Muscle layer of colon (tissue), 2 donors: Measurements from ENCODE around the gene MYH16.
"Not testable (repeated sequence)": the region's sequence is repeated elsewhere in the genome, so short reads cannot be mapped to it uniquely, and the experiment has no call there.

ENCODE experiments used
- H3K27ac ChIP-seq: one replicate; pipeline ENCODE4 v1.7.0; 2013; ENCODE audit warnings: low read depth, mild to moderate bottlenecking, low read length, moderate library complexity
- H3K27me3 ChIP-seq, 2 donors: one replicate each; pipeline ENCODE4 v1.7.0; 2013; ENCODE audit warnings: low read length in 2 of 2, mild to moderate bottlenecking in 2 of 2; ENCODE audit not compliant: insufficient read depth in 2 of 2, control insufficient read depth in 1 of 2
- H3K36me3 ChIP-seq: one replicate; pipeline ENCODE4 v1.7.0; 2013; ENCODE audit warnings: mild to moderate bottlenecking, low read length; ENCODE audit not compliant: insufficient read depth
- H3K4me1 ChIP-seq: one replicate; pipeline ENCODE4 v1.7.0; 2013; ENCODE audit warnings: mild to moderate bottlenecking, low read length; ENCODE audit not compliant: insufficient read depth
- H3K4me3 ChIP-seq, 2 donors: one replicate each; pipeline ENCODE4 v1.7.0; 2013; ENCODE audit warnings: low read length in 2 of 2, low read depth in 1 of 2, mild to moderate bottlenecking in 1 of 2, moderate library complexity in 1 of 2
- H3K9ac ChIP-seq: one replicate; pipeline ENCODE4 v1.7.0; 2013; ENCODE audit warnings: low read length
- H3K9me3 ChIP-seq: one replicate; pipeline ENCODE4 v1.7.0; 2013; ENCODE audit warnings: mild to moderate bottlenecking, low read length
- donor health status: abdominal sarcoma.
- donor health status: Adenocarcinoma of cecum.

Gene MYH16

DNA sequence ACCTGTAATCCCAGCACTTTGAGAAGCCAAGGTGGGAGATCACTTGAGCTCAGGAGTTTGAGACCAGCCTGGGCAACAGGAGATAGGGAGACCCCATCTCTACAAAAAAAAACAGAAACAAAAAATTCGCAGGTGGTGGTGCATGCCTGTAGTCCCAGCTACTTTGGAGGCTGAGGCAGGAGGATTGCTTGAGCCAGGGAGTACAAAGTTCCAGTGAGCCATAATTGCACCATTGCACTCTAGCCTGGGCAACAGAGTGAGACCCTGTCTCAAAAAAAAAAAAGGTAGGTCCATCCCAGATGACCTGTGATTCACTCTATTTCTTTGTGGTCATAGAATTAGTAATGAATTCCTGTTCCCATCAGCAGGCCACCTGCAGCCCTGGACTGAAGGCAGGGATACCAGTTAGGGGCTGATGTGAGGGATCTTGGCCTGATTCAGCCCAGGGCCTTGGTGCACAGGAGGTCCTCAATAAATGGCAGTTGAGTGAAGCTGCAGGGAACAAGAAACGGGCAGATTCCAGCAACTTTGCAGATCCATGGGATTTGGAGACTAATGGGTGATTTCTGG lies at the start of gene MYH16:
TSS of gene MYH16 (plus strand) at position 364 of the 570 bp plus-strand sequence.
- H3K27me3 ChIP-seq, result no peaks in the 10 kb centered on the region
- no peak within 1 kb of the TSS for H3K9ac ChIP-seq
- no peaks in the 10 kb centered on the region for H3K9me3 ChIP-seq
- no peaks in the 10 kb centered on the region for H3K36me3 ChIP-seq
- H3K27ac ChIP-seq, result no peak within 1 kb of the TSS
- H3K4me1 ChIP-seq, result no peaks in the 10 kb centered on the region
- no peak within 1 kb of the TSS for H3K4me3 ChIP-seq

DNA sequence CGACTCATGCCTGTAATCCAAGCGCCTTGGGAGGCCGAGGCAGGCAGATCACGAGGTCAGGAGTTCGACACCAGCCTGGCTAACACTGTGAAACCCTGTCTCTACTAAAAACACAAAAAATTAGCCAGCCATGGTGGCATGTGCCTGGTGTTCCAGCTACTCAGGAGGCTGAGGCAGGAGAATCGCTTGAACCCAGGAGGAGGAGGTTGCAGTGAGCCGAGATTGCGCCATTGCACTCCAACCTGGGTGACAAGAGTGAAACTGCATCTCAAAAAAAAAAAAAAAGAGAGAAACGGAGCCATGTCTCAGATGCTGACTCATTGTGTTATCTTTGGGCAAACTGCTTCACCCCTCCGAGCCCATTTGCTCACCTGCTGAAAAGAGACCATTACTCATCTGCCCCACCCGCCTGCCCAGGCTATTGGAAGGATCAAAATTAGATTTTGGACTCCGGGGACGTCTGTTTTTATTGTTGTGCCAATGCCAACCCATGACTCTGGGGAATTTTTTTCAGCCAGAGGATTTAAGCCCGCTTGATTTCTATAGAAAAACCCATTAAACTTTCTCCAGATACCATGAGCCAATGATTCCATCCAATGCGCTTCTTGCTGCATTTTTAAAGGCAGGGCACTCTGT lies 48.3 kb upstream of the MYH16 start:
- H3K9me3 ChIP-seq, H3K27me3 ChIP-seq, H3K9ac ChIP-seq, H3K27ac ChIP-seq, H3K4me1 ChIP-seq, H3K36me3 ChIP-seq, H3K4me3 ChIP-seq: not testable (repeated sequence)

DNA sequence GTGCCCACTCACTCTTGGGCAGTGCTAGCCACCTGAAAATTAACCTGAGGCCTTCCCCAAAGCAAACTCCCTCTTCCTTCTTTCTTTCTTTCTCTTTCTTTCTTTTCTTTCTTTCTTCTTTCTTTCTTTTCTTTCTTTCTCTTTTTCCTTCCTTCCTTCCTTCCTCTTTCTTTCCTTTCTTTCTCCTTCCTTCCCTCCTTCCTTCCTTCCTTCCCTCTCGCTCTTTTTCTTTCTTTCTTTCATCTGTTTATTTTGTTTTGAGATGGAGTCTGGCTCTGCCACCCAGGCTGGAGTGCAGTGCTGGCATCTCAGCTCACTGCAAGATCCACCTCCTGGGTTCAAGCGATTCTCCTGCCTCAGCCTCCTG lies 47.8 kb upstream of the MYH16 start:
- Histone ChIP-seq H3K27me3 (no peaks in the 10 kb centered on the region), H3K27ac (no peak overlapping the region), H3K4me3 (no peak overlapping the region), H3K36me3 (no peaks in the 10 kb centered on the region), H3K9ac (no peak overlapping the region), H3K9me3 (no peaks in the 10 kb centered on the region), H3K4me1 (no peaks in the 10 kb centered on the region)

DNA sequence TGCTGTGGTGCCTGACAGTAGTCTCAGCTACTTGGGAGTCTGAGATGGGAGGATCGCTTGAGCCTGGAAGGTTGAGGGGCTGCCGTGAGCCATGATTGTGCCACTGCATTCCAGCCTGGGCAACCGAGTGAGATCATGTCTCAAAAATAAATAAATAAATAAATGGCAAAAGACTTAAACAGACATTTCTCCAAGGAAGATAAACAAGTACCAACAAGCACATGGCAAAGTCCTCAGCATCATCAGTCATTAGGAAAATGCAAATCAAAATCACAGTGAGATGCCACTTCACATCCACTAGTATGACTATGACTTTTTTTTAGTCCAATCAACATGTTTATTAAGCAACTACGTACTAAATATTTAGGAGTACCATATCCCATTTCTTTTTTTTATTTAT lies 43.4 kb upstream of the MYH16 start:
- Histone ChIP-seq H3K9ac (no peak overlapping the region), H3K27ac (no peak overlapping the region), H3K9me3 (no peaks in the 10 kb centered on the region), H3K4me1 (no peaks in the 10 kb centered on the region), H3K36me3 (no peaks in the 10 kb centered on the region), H3K4me3 (no peak overlapping the region), H3K27me3 (no peaks in the 10 kb centered on the region)

DNA sequence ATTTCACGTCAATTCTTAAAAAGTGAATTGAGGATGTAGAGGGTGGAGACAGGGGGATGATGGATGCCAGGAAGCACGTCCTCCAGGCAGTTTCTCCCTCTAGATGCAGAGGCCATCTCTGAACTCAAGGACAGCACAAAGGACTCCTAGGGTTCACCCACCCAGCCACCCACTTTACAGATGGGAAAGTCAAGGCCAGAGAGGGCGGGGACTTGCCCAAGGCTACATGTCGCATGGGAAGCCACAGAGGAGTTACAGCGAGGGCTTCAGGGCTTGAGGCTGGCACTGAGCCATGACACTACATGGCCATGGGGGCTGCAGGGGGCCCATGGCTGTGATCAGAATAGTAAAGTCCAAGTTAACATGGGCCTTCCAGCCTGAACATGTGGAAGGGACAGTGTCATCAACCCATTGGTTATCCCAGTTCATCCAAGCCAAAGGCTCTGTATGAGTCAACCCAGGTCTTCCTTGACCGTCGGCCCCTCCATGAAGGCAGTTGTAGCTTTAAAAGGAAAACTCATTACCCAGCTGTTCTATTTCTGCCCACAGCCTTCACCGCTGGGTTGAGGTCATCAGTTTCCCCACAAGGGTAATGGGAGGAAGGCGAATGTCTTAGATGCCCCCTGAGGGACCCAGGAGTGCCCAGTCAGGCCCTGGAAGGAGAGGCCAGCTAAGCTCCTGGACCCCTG lies 40.4 kb upstream of the MYH16 start:
- Histone ChIP-seq H3K27ac (no peak overlapping the region), H3K4me3 (no peak overlapping the region), H3K9me3 (no peaks in the 10 kb centered on the region), H3K36me3 (no peaks in the 10 kb centered on the region), H3K4me1 (no peaks in the 10 kb centered on the region), H3K27me3 (no peaks in the 10 kb centered on the region), H3K9ac (no peak overlapping the region)

DNA sequence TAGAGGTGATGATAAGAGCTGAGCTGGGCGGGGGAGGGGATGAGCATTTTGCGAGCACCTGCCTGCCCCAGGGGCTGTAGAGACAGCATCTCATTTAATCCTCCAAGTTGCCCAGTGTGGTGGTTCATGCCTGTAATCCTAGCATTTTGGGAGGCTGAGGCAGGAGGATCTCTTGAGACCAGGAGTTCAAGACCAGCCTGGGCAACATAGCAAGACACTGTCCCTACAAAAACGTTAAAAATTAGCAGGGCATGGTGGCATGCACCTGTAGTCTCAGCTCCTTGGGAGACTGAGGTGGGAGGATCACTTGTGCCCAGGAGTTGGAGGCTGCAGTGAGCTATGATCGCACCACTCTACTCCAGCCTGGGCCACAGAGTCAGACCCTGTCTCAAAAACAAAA lies 39.7 kb upstream of the MYH16 start:
- not testable (repeated sequence) for H3K27me3 ChIP-seq, H3K4me3 ChIP-seq, H3K4me1 ChIP-seq, H3K27ac ChIP-seq, H3K36me3 ChIP-seq, H3K9ac ChIP-seq, H3K9me3 ChIP-seq

DNA sequence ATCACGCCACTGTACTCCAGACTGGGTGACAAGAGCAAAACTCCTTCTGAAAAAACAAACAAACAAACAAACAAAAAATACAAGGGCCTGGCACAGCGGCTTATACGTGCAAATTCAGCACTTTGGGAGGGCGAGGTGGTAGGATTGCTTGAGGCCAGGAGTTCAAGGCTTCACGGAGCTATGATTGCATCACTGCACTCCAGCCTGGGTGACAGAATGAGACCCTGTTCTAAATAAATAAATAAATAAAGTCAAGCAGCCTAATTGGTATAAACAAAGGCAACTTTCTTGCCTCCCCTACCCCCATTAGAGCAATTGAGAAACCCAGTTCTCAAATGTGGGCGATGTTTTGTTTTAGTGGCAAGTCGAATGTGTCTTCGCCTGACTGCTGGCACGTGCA lies 38.5 kb upstream of the MYH16 start:
- Histone ChIP-seq H3K27ac (no peak overlapping the region), H3K9me3 (no peaks in the 10 kb centered on the region), H3K4me1 (no peaks in the 10 kb centered on the region), H3K27me3 (no peaks in the 10 kb centered on the region), H3K4me3 (no peak overlapping the region), H3K36me3 (no peaks in the 10 kb centered on the region), H3K9ac (no peak overlapping the region)

DNA sequence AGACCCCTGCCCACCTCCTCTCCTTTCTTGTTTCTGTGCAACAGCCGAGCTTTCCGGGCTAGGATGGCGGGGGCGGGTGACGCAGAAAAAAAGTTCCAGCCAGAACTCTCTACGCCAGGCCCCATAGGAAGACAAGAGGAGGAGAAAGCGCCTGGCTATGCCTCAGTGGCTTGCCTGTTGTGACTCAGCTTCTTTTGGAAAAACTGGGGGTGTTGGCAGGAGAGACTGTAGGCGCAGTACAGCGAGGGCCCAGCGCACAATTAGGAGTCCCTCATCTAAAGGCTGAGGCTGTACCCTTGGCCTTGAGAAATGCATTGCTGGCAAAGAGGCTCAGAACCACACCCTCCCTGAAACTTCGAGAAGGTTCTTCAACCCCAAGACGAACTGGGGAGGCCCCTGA lies 36.7 kb upstream of the MYH16 start:
- Histone ChIP-seq H3K9ac (no peak overlapping the region), H3K36me3 (no peaks in the 10 kb centered on the region), H3K4me3 (no peak overlapping the region), H3K27me3 (no peaks in the 10 kb centered on the region), H3K9me3 (no peaks in the 10 kb centered on the region), H3K27ac (no peak overlapping the region), H3K4me1 (no peaks in the 10 kb centered on the region)

DNA sequence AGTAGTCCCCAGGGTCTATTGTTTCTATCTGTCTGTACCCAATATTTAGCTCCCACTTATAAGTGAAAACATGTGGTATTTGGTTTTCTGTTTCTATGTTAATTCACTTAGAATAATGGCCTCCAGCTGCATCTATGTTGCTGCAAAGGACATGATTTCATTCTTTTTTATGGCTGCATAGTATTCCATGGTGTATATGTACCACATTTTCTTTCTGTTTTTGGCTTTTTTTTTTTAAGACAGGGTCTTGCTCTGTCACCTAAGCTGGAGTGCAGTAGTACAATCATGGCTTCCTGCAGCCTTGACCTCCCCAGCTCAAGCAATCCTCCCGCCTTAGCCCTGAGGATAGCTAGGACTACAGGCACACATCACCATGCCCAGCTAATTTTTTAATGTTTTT lies 34.8 kb upstream of the MYH16 start:
- H3K9me3 ChIP-seq, H3K9ac ChIP-seq, H3K36me3 ChIP-seq, H3K27me3 ChIP-seq, H3K27ac ChIP-seq, H3K4me3 ChIP-seq, H3K4me1 ChIP-seq: not testable (repeated sequence)

DNA sequence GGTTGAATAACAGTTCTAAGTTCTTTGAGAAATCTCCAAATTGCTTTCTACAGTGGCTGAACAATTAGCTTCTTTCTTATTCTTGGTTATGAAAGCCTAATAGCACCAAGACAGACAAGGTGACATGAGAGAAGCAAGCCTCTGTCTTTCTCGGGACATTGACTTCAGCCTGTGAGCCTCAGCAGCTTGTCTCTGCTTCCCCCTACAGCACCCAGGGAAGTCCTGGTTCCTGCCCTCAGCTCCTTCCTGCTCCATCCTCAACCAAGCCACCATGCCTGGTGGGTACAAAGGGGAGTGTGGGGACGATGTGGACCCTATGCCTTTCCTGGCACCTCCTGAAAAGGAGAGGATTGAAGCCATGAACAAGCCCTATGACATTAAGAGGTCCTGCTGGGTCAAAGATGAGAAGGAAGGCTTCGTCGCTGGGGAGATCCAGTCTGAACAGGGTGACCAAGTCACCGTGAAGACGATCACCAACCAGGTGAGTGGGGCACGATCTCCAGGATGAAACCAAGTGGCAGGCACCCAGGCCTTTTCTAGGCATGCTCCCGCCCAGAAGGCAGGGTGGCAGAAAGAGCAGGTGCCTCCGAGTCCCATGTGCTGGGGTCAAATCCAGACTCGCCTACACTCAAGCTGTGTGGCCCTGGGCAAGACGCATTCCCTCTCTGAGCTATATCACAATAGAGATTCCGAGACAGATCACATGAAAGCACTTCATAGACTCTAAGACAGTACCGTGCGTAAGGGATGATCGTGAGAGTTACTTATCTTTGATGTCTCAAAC lies 33.9 kb upstream of the MYH16 start:
- Histone ChIP-seq H3K4me1 (no peaks in the 10 kb centered on the region), H3K9ac (no peak overlapping the region), H3K9me3 (no peaks in the 10 kb centered on the region), H3K4me3 (no peak overlapping the region), H3K36me3 (no peaks in the 10 kb centered on the region), H3K27ac (no peak overlapping the region), H3K27me3 (no peaks in the 10 kb centered on the region)

DNA sequence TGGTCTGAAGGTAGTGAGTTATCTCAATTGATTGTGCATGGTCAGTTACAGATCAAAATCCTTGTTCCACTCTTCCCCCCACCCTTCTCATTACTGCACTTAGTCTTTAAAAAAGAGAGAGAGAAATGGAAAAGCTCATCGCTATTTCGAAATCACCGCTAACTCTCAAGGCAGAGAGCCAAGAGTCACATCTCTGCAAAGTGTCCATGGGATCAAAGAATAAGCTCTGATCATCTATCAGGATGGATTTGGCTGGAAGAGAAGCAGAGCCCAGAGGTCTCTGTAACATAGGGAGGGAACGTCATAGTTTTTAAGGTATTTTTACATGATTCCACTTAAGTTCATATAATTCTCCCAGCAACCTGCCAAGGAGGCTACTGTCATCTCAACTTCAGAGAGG lies 30.0 kb upstream of the MYH16 start:
- no peaks in the 10 kb centered on the region for H3K36me3 ChIP-seq

More for the DNA sequence above, 30.0 kb upstream of the MYH16 start:
- Histone ChIP-seq H3K4me3 (no peak overlapping the region), H3K9ac (no peak overlapping the region), H3K27ac (no peak overlapping the region), H3K4me1 (no peaks in the 10 kb centered on the region), H3K27me3 (no peaks in the 10 kb centered on the region), H3K9me3 (no peaks in the 10 kb centered on the region)
